KBM-7 (cell line): ENCODE data around the gene TENM4.

Experiments
- DNase-seq: peaks from one replicate; pipeline ENCODE4 v3.0.0-alpha.2; 2015
- in situ Hi-C: fragments of 300-500 bp; cut with MboI; formaldehyde crosslinking; loops from 2 replicates; pipeline ENCODE4 v1.14.3; 2020; ENCODE audit warnings: low sequenced_read_pairs, low pct_unique_long_range_greater_than_20kb, mixed read lengths

Gene TENM4

DNA sequence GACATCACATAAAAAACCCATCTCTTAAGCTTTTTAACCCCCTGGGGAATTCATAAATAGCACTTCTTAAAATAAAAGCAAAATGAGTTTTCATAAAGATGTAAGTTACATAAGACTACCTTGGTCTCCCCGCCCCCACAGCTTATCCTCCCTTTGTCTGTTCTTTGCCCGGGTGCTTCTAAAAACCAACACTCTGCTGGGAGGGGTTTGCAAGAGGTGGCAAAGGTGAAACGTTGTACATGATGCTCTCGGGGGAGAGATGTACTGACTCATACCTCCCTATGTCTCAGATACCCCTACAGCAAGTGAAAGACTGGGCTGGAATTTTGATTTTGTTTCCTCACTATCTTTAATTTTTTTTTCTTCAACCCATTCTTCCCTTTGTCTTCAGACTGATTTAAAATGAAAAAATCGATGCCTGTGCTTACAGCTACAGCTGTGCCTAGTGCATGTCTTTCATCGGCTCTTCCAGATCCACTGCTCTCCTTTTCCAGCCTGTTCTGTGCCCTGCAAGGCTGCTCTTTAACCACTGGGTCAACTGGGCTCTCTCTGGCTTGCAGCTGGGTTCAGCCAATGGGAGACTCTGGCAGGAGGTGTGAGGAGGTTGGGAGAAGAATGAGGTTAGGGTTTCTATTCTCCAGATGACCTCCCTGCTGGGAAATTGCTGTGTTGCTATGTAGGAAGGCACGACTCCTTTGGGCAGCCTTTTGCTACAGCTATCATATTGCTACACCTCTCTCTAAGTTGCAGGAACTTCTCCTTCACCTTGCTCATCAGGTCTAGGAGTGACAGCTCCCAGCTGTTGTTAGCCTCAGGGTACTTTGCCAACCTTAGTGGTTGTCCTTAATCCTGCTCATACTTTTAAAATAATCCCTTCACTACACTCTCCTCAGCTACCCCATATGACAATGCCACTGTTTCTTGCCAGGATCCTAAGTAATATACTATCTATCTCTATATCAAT, 266.5 kb downstream of the TENM4 start:
- DNase-seq = no peak
- in situ Hi-C loops = no loop called here

DNA sequence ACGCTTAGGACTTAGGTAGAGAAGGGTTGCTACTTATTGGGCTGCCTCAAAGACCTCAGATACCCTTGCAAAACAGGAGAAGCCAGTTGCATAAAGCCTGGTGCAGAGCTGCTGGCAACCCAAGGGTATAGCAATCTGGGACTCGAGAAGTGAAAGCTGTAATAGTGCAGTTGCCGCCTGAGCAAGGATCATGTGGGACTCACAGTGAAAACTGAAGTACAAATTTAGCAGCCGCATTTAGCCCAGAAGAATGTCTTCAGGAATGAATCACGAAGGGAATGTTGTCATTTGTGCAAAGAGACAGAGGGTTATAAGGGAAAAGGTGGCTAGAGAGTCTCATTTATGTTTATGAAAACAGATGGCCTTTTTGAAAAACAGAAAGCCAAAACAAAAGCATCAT, 267.2 kb downstream of the TENM4 start:
- in situ Hi-C loops = no loop called here
- DNase-seq = no peak

DNA sequence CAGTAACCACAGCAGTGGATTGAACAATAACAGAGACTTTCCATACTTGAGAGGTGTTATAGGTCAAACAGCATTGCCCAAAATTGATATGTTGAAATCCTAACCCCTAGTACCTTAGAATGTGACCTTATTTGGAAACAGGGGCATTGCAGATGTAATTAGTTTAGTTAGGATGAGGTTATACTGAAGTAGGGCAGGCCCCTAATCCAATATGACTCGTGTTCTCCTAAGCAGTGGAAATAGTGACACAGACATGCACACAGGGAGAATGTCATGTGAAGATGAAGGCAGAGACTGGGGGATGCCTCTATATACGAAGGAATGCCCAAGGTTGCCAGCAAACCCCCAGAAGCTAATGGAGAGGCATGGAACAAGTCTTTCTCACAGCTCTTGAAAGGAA, 270.5 kb downstream of the TENM4 start:
- in situ Hi-C loops = no loop called here

DNA sequence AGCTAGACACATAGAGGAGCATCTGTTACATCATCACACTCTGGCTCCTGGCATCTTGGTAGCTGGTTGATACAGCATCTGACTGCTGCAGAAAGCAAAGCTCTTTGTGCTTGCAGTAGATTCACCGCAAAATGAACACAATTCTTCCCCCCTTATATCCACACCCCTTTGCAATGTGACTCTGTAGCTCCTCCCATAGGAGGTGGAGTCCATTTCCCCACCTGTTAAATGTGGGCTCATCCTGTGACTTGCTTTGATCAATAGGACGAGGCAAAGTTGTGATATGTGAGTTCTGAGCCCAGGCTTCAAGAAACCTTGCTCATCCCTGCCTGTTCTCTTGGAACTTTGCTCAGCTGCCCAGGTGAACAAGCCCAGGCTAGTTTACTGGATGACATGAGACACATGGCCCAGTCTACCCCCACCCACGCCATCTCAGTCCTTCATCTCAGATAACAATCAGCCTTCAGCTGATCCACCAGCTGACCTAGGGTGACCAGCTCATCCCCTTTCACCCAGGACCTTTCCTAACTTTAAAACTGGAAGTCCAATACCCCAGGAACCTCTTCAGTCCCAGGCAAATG, 272.2 kb downstream of the TENM4 start:
- in situ Hi-C loops = no loop called here
- DNase-seq = no peak

More for the DNA sequence above, 270.5 kb downstream of the TENM4 start:
- no peak for DNase-seq

DNA sequence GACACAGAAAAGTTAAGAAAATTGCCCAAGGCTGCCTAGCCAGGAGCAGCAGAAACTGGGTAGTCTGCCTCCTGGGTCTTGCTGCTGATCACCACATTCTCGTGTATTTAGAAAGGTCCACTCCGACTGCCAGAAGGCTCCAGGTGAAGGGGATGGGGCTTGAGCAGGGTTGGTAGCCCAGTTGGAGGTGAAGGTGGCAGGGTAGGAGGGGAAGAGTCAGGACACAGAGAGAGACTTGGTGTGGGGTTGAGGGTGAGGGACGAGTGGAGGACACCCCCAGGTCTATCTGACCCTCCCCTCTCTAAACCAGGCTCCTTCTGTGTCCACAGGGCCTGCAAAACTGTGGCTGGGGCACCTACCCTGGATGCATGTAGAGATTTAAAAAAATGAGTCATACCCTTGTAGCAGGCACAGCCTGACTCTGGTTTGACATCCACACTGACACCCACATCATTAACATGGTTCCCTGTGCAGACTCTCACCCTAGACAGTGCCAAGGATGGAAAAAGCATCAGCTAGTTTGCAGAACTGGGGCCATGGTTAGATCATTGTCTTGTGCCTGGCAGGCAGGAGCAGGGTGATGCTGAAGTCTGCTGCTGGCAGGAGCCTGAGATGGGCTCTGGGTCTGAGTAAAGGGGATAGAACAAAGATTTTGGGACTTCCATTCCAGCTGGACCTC, 273.2 kb downstream of the TENM4 start:
- DNase-seq = no peak
- in situ Hi-C loops = no loop called here

DNA sequence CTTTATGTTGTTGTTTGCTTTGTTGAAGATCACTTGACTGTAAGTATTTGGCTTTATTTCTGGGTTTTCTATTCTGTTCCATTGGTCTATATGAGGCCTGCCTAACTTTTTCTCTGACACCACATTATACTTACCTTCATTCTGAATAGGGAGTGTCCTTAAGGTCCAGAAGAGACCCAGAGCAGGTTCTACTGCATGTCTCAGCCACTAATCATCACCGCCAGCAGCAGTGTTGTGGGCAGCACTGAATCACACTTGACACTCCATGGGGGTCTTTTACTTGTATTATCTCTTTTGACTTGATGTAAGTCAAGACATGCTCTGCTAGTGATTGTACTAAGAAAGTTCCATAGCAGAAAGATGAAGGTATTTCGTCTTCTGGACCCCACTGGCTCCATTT, 274.9 kb downstream of the TENM4 start:
- DNase-seq = no peak
- in situ Hi-C loops = no loop called here

DNA sequence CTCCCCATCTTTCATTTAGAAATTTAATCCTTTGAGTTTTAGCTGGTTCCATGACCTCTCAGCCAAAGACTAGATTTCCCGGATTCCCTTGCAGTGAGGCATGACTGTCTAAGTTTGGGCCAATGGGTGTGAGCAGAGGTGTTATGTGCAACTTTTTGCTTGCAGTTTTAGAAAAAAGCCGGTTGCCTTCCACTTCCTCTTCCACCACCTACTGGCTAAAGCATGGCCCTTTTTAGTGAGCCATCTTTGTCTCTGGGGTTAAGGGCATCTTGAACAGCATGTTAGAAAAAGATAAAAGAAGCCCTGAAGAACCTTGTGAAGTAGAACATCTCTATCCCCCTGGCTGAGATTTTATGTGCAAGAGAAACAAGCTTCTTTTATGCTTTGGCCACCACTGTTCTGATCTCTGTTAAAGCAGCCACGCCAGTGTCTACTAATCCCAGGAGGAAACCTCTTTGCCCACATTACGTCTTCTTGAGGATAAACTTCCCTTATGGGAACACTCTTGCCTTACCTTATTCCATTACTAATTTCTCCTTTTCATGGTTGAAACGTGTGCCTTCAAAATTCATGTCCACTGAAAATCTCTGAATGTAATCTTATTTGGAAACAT, 279.9 kb downstream of the TENM4 start:
- no peak for DNase-seq
- in situ Hi-C loops = no loop called here

DNA sequence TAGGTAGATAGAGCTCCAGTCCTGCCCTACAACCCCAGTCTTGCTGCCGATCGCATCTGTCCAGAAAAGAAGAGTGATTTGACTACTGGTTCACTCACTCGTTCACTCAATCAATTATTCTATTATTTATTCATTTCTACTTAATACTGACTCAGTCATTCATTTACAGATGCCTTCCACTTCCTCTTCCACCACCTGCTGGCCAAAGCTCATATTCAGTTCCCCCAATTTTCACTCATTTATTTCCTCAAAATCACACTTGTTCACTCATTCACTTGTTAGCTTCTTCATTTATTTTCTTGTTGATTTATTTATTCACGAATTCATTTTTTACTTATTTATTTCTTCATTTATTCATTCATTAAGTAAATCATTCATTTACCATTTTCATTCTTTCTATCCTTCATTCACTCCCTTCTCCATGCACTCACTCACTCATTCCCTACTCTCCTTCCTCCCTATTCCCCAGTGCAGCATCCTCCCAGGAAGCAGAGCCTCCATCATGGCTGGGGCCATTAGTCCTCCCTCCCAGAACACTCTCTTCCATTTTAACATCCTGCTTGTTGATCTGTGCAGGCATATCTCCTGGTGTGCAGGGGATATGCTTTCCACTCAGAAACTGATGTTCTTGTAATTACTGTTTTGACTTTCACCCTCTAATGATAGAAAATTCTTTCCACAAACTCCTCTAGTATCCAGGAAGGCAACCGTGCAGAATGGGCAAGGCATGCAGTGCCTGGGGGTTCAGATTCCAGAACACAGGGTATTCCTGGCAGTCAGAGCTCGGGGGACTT, 281.0 kb downstream of the TENM4 start:
- in situ Hi-C loops = no loop called here
- DNase-seq = no peak

DNA sequence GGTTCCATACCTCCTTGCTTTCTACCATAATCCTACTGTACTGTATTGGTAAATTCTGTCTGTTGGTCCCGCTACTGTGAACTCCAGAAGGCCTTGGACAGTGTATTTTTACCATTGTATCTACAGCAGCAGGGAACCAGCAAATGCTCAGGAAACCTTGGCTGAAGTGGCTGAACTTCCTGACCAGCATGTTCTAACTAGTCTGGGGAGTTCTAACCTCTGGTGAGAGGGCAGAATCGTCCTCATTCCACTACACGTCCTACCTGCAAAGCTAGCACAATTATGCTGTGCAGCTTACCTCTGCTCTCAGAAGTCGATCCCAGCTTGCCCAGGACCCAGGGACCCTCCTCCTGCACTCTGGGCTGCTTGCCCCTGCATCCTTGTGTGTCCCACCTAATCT, 283.1 kb downstream of the TENM4 start:
- no peak for DNase-seq
- in situ Hi-C loops = no loop called here

DNA sequence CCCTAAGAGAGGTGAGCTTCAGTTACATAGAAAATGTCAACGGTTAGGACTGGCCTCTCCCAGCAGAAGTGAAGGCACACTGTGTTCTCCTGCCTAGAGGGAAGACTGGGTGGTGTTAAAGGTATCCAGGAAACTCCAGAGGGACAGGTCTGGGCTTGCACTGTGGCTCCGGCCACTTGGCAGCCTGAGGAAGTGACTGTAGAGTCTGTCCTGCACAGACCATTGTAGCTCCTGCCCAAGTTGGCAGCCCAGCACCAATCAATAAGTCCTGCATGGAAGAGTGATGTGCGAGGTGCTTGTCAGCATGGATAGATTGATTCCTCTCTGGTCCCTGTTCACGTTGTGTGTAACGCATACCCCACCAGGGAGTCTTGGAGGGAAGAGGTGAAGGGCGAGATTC, 284.8 kb downstream of the TENM4 start:
- no peak for DNase-seq
- in situ Hi-C loops = no loop called here

DNA sequence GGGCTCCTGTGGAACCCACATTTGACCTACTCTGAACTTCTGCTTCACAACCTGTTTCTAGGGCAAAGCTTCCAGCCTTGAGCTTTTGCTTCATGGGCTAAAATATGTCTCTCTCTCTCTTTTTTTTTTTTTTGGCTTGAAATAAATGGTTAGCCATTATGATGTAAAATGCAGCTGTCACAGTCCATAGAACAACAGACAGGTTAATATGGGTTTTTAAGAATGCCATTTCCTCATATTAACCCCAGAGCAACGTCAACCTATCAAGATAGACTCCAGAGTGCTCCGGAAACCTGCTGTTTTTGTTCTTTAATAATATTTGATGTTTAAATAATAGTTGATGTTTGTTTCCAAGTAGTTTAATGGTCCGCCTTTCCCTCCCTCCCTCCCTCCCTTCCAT, 285.6 kb downstream of the TENM4 start:
- DNase-seq = no peak
- in situ Hi-C loops = no loop called here

DNA sequence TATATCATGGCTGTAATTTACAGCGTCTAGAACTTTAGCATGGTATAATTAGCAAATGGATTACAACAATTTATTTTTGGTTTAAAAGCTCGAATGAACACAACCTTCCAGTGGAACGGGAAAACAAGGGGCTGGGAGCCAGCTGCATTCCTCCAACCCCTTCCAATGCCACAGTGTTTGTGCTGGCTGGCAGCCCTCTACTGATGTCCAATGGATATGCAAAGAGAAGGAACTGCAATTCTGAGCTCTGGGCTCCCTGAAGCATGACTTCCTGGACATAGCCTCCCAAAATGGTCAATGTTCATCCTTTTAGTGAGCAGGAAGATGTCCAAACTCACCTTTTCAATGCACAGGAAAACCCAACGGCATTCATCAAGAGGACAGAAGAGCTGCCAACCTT, 288.3 kb downstream of the TENM4 start:
- no peak for DNase-seq
- in situ Hi-C loops = no loop called here

DNA sequence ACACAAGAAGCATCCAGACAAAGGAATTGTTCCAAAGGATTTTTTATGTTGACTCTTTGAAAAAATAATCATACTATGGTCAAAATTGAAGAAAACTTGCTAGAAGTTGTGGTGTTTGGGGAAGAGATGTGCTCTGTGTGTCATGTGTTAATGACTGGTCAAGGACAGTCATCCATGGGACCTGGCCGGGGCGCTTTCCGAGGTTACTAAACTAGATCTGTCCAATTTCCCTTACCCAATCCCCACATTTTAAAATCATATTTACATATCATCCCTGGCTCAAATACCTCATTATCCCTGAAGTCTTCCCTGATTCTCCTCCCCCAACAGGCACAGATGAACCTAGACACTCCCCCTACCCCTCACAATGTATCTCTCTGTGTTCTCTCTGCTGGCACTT, 289.4 kb downstream of the TENM4 start:
- in situ Hi-C loops = no loop called here
- no peak for DNase-seq

DNA sequence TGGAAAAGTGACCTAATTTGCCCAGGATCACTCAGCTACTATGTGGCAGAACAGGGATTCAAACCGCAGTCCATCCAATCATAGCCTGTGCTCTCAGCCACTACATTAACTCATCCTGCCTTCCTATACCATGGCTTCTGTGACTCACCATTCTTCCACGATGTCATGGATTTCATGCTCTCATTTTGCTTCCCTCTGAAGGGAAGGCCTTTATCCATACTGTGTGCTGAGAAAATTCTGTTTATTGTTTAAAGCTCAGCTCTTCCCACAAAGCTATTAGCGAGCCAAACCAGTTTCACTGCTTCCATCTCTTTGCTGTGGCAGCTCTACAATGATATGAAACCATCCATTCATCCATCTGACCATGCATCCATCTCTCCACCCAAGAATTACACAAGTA, 289.9 kb downstream of the TENM4 start:
- DNase-seq = no peak
- in situ Hi-C loops = no loop called here

DNA sequence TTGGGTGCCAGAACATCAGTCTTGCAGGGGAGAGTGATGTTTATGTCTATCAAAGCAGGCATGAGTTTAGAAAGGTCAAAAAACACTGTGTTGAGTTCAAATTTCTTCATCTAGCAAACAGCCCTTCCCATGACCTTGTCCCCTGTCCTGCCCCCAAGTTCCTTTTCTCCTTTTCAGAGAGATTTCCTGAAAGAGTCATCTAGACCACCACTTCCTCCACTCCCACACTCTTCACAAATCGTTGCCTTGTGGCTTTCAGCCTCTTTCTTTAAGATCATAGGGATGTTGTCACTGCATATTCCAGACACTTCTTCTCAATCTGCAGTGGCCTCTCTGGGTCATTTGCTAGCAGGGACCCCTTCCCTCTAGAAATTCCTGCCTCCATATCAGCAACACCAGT, 290.5 kb downstream of the TENM4 start:
- in situ Hi-C loops = no loop called here
- DNase-seq = peak; percentile 25

DNA sequence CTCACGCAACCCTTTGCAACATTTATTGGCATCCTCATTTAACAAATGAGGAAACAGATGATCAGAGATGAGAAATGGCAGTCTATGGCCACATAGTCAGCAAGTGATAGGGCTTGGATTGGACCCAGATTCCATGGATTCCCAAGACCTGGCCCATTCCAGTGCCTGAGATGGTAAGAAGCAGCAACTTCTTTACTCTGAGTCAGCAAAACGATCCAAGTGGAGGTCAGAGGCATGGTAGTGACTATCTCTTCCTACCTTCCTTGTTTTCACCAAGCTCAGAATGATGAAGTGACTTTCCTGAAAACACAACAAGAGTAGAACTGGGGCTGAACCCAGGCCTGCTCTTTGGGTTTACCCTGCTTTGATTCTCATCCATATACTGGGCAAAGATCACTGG, 293.1 kb downstream of the TENM4 start:
- DNase-seq = no peak
- in situ Hi-C loops = no loop called here

DNA sequence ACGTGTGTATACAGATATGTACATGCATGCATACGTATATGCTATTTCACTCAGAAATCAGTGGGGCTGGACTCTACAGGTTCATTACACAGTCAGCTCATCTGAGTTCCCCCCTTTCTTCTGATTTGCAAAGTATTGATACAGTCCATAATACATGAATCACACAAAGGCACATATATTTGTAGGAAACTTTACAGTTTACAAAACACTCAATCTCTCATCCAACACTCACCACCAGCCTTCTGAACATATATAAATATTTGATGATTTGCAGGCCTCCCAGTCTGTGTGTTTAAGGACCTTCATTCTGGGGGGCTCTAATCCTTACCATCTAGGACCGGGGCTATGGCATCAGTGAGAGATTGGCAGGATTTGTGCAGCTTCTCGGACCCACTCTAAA, 293.8 kb downstream of the TENM4 start:
- no peak for DNase-seq
- in situ Hi-C loops = no loop called here

DNA sequence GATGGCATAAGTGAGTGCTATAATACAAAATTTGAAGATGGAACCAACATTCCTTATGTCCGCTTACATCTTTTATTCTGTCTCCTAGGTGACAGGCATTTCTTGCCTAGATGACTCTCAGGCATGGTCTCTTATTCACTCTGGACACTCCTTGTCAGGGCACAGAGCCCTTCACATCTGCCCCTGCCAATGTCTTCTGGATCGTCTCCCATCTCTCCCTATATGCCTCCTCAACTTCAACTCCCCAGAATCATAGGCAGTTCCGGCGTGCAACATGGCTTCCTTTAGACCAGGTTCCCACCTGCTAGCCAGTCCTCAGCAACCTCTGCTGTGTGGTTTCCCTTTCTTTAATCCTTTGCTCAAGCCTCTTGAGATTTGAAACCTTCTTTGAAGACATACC, 300.9 kb downstream of the TENM4 start:
- in situ Hi-C loops = no loop called here
- DNase-seq = peak; percentile 44

DNA sequence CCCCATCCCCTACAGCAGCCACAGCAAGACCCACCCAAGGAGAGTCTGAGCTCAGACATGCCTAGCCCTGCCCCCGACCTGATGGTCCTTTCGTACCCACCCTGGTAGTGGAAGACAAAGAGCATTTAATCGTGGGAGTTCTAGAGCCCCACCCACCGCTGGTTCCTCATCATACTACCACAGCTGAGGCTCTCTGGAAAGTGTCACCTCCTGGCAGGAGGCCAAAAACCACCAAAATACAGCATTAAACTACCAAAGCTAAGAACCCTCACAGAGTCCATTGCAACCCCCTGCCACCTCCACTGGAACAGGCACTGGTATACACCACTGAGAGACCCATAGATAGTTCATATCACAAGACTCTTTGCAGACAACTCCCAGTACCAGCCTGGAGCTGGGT, 311.1 kb downstream of the TENM4 start:
- in situ Hi-C loops = no loop called here
- no peak for DNase-seq
